ENCODE data around the gene ADGRF1.
"Not testable (repeated sequence)": the region's sequence is repeated elsewhere in the genome, so short reads cannot be mapped to it uniquely, and the experiment has no call there.

The ADGRF1 gene

DNA sequence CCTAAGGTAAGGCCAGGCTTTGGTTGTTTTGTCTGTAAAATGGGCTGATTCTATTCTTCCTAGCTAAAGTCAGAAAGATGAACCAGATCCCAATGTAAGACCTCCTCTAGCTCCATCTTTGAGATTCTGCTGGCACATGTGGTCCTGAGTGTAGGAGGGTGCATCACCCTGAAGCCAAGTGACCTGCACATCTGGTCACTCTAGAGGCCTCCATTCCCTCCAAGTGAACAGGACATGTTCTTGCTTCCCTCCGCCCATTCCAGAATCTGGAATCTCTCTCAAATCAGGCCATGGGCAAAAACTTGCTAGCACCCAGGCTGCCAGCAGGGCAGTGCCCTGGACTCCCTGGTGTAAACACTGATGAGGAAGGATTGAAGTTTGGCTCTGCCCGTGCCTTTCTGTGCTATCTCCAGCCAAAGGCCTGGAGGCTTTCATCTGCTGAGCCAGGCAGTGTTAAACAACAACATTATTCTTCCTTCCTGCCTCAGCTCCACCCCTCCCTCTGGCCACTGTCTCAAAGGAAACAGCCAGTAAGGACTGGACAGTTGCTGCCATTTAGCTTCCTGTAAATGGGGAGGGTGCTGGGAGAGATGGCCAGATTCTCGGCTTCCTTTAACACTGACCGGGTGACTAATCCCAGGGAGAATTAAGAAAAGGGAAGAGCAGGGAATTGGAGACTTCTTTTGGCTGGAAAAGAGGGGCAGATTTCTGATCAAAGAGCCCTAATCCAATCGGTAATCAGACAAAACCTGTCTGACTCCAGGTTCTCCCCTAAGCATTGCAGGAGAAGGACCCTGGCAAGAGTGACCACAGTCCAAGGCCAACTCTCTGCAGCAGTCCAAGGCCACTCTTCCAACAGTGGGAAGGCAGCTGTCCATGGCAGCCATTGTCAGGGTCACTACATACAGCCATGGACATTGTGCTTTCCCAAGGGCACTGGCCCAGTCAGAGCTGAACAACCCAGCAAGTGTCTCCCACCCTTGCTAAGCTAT is 19.5 kb upstream of the ADGRF1 start:
- DNase-seq, result no peak

GRCh38 chr6:47059216-47059885 is 17.2 kb upstream of the ADGRF1 start:
- DNase-seq, result no peak

DNA sequence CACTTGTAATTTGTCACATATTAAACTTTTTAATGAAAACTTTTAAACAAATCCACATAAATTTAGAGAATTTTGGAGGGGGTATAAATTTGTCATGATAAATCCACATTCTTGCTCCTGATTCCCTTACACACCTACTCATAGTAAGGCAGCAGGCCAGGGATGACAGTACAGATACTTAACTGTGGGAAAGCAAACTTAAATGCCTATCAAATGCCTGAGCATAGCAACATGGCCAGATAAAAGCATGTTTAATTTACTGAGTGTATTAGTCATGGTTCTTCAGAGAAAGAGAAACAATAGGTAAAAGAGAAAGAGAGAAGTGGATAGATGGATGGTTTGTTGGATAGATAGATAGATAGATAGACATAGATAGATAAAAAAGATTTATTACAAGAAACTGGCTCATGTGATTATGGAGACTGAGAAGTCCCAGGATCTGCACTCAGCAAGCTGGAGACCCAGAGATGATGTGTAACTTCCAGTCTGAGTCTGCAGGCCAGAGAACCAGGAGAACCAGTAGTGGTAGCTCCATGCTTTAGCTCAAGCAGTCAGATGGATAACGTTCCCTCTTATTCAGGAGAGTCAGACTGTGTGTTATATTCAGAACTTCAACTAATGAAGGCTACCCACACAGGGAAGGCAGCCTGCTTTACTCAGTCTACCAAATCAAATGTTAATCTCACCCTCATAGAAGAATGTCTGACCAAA is 15.9 kb upstream of the ADGRF1 start:
- no peak for DNase-seq

- DNase-seq, result no peak
Measured at GRCh38 chr6:47056832-47057231, 14.7 kb upstream of the ADGRF1 start.

- not testable (repeated sequence) for DNase-seq
Measured at GRCh38 chr6:47054302-47054701, 12.2 kb upstream of the ADGRF1 start.

DNA sequence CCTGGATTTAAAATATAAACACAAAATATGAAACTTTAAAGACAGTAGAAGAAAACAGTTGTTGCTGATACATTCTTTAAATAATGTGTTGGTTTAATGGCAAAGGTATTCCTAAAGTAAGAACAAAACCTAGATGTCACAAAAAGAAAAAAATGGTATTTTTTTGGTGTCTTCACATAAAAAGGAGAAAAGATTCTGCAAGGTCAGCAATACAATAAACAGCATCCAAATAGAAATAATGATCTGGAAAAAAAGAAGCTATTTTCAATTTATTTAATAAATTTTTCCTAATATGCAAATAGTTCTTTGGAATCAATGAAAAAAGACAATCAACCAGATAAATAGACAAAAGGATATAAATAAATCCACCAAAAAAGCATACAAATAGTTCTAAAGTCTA is 6.5 kb upstream of the ADGRF1 start:
- no peak for DNase-seq

- peak; percentile 44 for DNase-seq
Measured at GRCh38 chr6:47047479-47048407, 5.6 kb upstream of the ADGRF1 start.

DNA sequence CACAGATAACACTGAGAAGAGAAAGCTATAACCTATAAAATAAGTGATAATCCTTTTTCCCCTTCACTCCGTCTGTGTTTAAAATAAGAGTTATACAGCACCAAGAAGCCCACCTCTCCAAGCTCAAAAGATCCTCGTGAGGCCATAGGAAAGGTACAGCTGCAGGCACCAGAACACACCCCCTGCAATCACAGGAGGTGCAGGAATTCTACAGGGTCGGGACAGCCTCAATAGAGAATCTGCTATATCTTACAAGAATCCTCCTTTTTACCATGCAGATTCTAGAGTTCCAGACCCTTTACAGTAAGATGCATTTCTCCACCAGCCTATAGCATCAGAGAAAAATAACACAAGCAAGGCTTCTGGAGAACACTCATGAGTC is 5.0 kb upstream of the ADGRF1 start:
- DNase-seq, result no peak

GRCh38 chr6:47044397-47044796 is 2.3 kb upstream of the ADGRF1 start:
- DNase-seq, result no peak

DNA sequence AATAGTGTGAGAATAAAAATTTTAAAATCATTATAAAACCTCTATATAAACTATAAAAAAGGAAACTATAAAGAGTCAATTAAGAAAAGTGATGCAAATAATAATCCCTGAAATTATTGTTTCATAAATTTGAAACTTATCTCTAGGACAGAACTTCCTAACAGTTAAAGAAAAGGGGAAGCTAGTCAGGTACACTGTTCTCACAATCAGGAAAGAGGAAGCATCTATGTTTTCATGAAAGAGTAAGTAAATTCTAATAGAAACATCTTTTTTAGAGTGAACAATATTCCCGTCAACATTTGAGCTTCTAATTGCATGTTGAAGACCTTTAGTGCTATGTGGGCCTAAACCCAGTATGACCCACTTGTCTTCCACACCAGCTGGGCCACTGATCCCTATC is 1.2 kb upstream of the ADGRF1 start:
- DNase-seq, result no peak

DNA sequence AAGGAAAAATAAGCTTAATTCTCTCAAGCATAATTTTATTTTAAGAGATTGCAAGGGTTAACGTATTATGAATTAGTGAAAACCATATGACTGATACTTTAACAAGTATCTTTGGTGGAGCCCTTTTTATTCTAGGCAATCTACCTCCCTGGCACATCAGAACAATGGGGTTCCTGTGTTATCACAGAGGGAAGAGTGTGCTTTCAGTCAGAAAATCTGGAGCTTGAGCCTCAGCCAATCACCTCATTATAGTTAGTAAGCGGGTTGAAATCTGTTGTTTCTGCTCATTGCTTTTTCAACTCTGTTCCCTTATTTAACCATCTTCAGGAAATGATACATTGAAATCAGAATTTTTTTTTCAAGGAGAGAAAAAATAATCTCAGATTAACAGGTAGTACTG is 391 bp downstream of the ADGRF1 start:
- DNase-seq, result no peak

DNA sequence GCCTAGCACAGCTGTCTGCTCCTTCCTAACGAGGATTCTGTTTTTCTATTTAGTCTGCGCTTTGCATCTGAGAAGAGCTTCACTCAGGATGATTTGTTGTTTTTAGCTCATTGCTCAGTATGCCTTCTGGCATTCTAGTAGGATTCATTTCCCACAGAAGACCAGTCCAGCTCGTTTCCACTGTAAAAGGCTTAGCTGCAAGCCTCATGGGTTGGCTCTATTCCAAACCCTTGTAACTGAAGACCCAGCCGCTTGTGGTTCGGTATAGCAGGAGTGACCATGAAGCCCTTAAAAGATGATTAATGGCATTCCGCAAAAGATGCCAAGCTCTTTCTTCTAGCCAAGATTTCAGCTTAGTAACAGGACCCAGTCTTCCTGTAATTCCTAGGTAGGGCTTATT is 7.2 kb downstream of the ADGRF1 start:
- peak; percentile 27 for DNase-seq

GRCh38 chr6:47034421-47034820 is 7.7 kb downstream of the ADGRF1 start:
- DNase-seq, result no peak

GRCh38 chr6:47032974-47033765 is 9.0 kb downstream of the ADGRF1 start:
- no peak for DNase-seq

DNA sequence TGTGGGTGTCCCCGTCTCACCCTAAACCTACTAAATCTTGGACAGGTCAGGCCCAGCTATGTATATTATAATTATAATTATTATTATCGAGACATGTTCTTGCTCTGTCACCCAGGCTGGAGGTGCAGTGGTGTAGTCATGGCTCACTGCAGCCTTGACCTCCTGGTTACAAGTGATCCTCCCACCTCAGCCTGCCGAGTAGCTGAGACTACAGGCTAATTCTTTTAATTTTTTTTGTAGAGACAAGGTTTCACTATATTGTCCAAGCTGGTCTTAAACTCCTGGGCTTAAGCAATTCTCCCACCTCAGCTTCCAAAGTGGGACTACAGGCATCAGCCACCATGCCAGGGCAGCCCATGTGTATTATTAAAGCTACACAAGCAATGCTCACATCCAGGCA is 10.5 kb downstream of the ADGRF1 start:
- no peak for DNase-seq

DNA sequence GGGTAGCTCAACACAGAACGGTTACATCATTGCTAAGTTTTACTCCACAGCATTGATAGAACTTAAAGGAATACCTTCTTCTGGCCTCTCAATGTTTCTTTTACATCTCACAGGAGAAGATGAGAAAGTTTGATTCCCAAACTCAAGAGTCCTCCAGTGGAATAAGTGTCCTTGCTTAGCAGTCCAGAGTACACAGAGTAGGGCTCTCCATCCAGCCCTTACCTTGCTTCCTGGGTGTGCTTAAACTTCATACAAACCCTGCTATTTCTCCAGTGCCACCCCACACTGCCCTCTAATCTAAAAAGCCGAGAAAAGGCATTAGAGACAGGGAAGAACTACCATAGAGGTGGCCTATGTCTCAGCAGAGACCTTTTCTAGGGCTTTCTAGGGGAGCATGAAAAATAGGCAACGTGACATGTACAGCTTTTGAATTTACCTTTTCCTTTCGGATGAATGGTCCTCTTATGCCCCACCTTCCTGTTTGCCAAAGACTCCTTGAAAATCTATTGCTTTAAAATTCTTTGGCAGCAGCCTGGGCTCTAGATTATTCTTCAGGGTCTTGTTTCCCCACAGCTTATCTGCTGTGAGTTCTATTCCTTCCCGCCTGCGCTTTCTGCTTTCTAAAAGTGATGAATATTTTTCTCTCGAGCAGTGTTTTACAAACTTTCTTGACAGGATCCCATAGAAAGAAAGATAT is 12.1 kb downstream of the ADGRF1 start:
- no peak for DNase-seq

- no peak for DNase-seq
Measured at GRCh38 chr6:47028835-47029360, 13.2 kb downstream of the ADGRF1 start.

DNA sequence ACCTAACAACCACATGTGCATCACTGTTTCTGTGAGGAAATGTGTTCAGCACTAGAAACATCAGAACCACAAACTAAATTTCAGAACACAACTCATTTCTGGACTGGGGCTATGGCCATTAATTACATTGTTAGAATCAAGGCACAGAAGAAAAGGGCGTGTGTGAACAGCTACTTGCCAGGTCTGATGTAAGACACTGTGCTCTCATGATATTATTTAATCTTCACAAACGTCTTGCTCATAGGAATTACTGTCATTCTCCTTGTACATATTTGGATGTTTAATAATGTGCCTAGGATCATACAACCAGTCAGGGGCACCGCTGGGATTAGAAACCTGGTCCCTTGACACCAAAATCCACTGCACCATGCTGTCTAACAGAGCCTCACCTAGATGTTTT is 14.8 kb downstream of the ADGRF1 start:
- DNase-seq, result no peak

- no peak for DNase-seq
Measured at GRCh38 chr6:47026679-47027078, 15.5 kb downstream of the ADGRF1 start.

DNA sequence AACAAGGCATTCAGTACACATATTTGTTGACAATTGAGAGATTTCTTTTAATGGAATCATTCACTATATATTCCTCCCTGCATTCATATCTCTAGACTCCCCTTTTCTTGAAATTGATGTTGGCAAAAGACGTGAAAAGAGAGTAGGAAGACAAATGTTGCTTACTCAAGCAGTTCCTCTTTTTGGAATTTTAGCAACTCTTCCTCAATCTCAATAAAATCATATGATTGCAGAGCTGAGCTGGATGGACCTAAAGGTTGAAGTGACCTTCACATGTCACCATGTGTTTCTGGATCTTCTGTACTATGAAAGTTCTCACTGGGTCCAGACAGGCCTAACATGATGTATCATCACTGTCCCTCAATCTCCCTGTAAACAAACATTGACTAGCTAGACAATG is 18.6 kb downstream of the ADGRF1 start:
- DNase-seq, result no peak

DNA sequence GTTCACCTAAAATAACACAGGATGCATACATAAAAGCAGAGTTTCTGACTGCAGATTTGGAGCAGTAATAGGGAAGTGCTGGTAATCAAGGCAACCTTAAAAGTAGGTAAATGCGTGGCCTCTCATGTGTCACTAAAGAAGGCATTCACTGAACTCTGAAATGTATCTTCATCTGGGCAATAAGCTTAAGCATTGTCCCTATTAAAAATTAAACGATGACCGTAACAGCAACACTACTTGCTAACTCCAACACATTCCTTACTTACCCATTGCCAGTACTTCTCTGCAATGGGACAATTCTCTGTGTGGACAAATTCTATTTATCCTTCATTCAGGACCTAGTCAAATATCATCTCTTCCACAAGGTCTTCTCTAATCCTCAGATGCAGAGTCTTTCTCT is 19.9 kb downstream of the ADGRF1 start:
- DNase-seq, result no peak
